LNCaP clone FGC (cell line): ENCODE results near the gene BPIFA3.

Experiments used
- DNase-seq: peaks from one replicate; pipeline ENCODE4 v3.0.0-alpha.2; 2011; ENCODE audit warnings: low read depth
- H3K4me3 ChIP-seq: 2 replicates; pipeline ENCODE4 v1.5.1; 2011; ENCODE audit warnings: mild to moderate bottlenecking, low read depth, low read length, control low read depth
- TF ChIP-seq, protein P1 (sequence below): IDR thresholded peaks from 2 replicates; pipeline ENCODE4 v1.5.1; 2012; ENCODE audit warnings: mild to moderate bottlenecking; ENCODE audit not compliant: control insufficient read depth, insufficient read depth; ENCODE audit errors: extremely low read depth

Gene BPIFA3

DNA sequence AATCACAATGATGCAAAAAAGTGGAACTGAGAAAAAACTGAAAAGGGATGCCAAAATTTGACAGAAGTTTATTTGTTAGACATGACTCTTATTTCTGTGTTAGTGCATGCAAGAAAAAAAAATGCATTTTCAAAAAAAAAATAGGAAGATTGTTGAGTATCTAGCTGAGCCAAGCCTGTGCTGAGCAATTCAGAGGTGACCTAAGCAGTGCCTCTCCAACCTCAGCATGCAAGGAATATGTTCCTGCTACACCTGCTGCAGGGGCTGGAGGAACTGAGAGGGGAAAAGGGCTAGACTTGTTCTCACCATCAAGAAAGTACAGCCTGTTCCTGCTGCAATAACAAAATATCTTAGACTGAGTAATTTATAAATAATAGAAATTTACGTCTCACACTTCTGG, 25.2 kb upstream of the BPIFA3 start:
- H3K4me3 ChIP-seq, result peak overlapping the region; percentile 6; the same call in 1 of the 2 replicates
- DNase-seq, result no peak
- TF ChIP-seq, protein P1, sequence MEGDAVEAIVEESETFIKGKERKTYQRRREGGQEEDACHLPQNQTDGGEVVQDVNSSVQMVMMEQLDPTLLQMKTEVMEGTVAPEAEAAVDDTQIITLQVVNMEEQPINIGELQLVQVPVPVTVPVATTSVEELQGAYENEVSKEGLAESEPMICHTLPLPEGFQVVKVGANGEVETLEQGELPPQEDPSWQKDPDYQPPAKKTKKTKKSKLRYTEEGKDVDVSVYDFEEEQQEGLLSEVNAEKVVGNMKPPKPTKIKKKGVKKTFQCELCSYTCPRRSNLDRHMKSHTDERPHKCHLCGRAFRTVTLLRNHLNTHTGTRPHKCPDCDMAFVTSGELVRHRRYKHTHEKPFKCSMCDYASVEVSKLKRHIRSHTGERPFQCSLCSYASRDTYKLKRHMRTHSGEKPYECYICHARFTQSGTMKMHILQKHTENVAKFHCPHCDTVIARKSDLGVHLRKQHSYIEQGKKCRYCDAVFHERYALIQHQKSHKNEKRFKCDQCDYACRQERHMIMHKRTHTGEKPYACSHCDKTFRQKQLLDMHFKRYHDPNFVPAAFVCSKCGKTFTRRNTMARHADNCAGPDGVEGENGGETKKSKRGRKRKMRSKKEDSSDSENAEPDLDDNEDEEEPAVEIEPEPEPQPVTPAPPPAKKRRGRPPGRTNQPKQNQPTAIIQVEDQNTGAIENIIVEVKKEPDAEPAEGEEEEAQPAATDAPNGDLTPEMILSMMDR, result no peak

DNA sequence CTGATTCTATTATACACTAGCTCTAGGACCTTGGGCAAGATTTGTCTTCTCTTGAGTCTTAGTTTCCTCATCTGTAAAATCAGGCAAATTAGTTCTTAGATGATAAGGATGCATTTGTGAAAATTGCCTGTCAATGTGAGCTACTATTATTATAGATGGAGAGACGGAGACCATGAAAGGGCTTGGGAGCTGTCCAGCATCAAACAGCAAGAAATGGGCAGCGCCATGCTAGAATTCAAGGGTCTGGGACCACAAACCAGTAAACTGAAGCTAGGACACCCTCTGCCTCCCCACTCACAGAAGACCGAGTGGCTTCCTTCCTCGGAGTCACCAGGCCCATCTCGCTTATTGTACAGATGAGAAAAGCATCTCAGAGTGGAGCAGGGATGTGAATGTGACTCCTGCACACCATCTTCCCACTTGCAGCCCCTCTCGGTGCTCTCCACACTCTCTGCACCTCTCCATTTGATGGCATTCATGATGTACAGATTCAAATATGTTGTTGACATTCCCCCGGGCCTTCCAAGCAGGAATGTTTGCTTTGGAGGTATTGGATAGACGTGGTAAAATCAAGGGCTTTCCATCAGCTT, 24.1 kb upstream of the BPIFA3 start:
- TF ChIP-seq, protein P1, result no peak
- H3K4me3 ChIP-seq, result no peak overlapping the region
- DNase-seq, result no peak

DNA sequence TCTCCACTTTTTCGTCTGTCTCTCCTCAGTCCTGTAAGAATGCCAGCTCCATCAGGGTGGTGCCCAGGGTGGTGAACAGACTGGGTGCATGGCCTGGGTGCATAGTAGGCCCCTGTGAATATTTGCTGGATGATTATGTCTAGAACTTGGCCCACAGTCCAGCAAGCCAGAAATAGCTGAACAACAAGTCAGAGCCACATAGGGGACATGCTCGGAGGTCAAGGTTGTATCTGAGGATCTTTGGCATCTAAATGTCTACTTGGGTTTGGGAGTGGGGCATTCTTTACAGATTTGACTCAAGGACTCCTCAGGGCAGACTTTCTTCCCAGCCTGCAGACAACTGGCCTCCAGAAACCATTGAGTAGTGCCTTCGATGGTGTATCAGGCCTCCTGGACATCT, 18.1 kb upstream of the BPIFA3 start:
- DNase-seq, result no peak
- H3K4me3 ChIP-seq, result no peak overlapping the region
- TF ChIP-seq, protein P1, result no peak

DNA sequence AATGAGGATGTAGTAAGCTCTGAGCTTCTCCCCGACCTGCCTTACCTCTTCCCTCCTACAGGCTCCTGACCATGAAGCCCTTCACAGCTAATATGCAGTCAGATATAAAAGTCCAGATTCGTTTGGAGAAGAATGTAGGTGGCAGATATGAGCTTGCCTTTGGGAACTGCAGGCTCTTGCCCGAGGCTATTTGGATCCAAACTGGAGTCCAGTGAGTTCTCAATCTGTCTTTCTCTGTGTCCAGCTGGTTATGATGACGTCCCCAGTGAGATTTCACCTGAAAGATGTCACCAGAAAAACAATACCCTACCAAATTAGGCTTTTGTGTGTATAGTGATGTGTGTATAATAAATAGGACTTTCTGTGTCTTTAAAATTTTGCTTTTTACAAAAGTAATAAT, 14.7 kb upstream of the BPIFA3 start:
- DNase-seq, result no peak
- H3K4me3 ChIP-seq, result no peak overlapping the region
- TF ChIP-seq, protein P1, result no peak

DNA sequence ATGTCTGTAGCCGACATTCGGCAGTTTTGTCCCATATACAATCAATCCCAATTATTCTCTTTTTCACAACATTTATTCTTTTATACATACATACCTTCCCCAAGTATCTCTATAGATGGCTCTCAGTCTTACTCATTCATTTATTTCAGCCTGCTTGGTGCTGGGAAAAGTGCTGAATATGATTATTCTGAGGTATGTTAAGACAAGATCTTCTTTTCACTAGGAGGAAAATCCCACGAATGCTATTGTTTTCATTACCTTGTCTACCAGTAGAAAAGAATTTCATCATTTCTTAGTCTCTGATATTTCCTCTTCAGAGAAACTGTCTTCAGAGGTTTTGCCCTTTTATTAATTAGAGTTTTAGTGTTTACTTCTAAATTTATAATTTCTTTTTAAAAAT, 13.7 kb upstream of the BPIFA3 start:
- TF ChIP-seq, protein P1, result no peak
- no peak for DNase-seq
- no peak overlapping the region for H3K4me3 ChIP-seq

DNA sequence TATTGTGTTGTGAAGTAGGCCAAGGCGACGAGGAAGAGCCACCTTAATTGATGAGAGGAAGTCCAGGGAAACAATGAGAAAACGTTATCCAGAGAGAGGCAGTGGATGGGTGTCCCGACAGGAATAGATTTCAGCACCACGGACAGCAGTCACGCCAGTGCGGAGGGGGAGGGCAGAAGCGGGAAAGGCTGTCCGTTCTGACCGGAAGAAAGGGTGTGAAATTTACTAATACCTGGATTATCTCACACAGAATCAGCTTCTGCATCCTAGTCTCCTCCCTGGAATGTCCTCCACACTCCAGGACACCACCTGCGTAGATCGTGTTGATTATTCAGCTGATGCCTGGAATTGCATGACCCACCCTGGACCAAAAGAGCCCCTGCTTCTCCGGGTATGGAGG, 7.4 kb upstream of the BPIFA3 start:
- DNase-seq, result no peak
- TF ChIP-seq, protein P1, result no peak
- no peak overlapping the region for H3K4me3 ChIP-seq

DNA sequence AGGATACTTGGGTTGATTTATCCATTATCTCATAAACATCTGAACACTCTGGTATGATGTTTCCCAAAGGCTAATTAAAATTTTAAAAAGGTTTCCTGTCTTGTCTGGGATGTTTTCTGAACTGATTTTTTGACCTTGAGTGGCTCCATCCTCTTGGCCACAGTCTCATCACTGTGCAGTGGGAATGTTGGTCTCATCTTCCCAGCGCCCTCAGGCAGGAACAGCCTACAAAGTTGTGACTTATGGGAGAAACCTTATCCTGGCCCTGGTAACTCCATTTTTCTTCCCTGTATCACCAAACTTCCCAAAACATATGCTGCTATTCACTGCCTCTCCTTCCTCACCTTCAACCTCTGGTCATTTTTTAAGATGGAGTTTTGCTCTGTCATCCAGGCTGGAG, 6.8 kb upstream of the BPIFA3 start:
- DNase-seq, result no peak
- H3K4me3 ChIP-seq, result no peak overlapping the region
- TF ChIP-seq, protein P1, result no peak
